NCI-H345 treated with DMSO at 0.1 percent for 48 hours (cell line): ENCODE measurements around the gene PSAP.

Source experiments
- DNase-seq: peaks from one replicate; lab custom pipeline; 2025; ENCODE audit not compliant: unreplicated experiment; lab: John Stamatoyannopoulos, UW

PSAP gene

DNA sequence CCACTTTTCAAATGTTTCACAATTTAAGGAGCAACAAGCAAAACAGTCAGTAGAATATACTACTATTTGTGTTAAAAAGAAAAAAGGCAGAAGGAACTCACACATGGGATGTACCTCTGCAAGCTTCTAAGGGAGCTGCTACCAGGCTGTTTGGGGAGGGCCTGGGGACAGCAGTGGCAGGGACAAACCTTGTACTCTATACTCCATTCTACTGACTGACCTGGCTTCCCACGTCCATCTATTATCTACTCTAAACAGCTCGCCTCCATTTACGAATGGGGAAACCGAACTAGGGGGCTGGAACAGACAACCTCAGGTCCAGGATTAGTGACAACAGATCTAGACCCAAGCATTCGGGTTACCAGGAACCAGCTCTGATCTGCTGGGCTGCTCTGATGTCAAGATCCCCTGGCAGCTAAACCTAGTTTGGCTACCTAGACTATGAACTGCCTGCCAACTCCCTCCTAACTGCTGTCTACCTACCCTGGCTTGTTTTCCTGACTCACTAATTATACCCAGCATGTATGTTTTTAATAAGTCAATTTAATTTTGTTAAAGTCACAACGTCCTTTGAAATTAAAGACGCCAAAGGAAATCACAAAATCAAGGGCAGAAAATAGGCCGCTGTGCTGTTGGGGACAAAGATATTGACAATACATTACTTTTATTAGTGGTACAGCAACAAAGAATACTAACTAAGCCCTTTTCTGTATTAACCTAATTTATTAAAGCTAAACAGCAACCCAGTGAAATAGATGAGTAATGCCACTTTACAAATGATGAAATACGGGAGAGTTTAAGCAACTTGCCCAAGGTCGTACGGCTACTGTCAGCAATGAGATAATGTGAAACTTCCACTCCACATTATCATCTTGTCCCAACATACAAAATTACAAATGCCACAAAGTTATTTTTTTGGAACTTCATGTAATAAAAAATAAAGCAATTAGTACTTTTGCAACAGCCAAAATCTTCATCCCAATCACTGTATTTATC, 5.3 kb downstream of the PSAP start:
- DNase-seq, result no peak

DNA sequence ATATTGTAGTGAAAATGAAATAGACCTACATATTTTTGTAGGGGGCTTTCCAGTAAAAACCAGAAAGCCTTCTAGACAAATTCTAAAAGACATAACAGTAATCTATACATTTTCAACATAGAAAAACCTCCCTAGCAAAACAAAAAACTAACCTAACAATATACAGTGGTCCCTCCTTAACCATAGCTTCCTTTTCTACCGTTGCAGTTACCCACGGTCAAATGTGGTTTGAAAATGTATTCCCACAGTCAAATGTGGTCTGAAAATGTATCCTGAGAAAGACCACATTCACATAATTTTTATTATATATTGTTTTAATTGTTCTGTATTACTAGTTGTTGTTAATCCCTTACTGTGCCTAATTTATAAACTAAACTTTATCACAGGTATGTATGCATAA, 6.4 kb downstream of the PSAP start:
- no peak for DNase-seq

DNA sequence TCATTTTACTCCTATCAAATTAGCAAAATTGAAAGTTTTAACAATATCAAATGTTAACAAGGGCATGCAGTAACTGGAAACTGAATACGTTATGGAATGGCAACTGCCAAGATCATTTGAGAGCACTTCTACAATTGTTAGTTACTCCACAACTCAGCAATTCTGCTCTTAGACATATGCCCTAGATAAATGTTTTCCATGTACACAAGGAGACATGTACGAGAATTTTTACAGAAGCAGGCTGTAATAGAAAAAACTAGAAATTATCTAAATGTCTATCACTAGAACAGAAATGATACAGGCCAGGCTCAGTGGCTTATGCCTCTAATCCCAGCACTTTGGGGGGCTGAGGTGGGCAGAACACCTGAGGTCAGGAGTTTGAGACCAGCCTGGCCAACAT, 7.0 kb downstream of the PSAP start:
- DNase-seq, result no peak

DNA sequence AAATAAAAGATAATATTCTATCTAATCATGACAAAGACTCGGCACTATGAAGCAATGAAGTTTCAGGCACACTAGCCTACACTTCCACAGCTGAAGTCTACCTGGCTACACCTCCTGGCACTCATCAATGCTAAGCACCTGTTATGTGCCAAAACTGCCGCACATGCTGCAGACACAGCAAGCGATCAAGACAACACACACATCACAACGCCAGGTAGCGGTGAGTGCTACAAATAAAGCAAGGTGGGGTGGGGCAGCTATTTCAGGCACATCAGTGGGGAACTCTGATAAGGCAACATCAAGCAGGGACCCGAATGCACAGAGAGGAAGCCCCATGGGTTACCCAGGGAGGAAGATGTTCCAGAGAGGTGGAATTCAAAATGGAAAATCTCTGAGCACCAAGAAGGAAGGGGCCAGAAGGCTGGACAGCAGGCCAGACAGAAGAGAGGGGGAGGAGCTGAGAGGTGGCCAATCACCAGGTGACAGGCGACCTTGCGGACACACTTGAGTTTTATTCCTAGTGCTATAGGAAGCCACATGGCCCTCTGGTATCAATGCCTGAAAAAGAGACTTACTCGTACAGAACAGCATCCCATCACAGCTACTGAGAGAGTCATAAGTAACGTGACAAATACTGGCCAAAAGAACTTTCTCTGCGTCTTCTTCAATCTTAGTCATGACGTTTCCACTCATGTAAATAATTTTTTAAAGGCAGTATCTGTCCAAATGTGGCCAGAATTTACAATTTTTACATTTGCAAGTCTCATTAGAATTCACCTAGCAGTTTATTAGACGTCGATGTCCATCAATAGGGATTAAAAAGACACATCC, 8.0 kb downstream of the PSAP start:
- DNase-seq, result no peak

DNA sequence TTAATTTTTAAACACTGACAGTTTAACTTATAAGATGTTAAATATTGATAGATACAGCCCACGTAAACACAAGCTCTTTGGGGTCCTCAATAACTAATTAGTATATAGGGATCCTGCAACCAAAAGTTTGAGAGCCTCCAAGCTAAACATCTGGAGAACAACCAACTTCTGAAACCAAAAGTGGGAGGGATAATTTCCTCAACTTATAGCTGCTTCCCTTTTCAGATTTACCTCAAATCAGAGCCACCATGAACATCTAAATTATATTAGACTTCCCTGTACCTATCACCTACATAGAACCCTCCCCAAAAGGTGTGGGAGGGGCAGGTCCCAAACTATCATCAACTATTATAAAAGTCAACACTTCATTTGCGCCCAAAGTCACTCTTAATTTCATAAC, 8.6 kb downstream of the PSAP start:
- no peak for DNase-seq

DNA sequence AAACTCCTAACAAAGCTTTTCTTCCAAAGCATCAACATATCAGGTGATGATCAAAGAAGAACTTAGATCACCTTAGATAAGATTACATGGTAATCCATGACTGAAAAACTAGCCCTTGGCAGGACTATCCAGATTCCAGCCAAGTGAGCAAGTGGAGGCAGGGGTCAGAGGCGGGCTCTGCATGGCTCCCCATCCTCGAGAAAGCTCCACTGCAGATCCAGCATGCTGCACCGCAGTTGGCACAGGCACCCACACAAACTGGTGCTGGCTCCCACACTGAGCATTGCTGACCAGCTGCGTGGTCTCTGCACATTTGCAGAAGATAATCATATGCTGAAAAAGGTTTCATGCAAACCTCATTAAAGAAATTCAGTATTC, 10.1 kb downstream of the PSAP start:
- DNase-seq, result no peak

DNA sequence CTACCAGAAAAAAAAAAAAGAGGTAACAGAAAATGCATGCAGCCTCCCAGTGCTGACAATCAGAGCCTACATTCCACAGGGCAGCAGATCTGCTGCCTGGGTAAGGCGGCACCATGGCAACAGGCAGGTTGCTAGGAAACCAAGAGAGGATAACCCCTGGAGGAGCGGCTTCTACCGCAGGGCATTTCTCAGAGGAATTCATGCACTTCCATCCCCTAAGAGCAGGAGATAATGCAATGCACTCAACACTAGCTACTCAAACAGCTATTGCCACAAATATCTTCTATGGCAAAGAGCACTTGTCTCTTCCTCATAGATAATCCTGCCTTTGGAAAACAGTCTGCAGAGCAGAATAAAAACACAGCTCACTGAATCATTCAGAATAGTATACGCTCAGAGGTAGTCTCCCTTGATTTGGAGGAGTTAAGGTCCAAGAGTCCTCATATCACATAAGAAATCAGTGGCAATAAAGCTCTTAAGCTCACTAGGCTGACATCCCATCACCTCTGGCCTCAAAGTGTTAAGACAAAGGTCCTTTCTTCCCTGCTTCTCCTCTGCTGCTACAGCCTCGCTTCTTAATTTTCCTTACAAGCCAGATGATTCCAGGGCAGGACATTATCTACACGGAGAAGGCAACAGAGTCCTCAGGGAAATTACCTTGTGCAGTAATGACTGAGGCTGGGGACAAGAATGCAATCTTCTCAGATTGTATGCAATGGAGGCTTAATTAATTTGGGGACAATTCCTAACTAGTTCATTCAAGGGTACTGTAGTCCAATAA, 10.7 kb downstream of the PSAP start:
- DNase-seq, result peak; percentile 71

DNA sequence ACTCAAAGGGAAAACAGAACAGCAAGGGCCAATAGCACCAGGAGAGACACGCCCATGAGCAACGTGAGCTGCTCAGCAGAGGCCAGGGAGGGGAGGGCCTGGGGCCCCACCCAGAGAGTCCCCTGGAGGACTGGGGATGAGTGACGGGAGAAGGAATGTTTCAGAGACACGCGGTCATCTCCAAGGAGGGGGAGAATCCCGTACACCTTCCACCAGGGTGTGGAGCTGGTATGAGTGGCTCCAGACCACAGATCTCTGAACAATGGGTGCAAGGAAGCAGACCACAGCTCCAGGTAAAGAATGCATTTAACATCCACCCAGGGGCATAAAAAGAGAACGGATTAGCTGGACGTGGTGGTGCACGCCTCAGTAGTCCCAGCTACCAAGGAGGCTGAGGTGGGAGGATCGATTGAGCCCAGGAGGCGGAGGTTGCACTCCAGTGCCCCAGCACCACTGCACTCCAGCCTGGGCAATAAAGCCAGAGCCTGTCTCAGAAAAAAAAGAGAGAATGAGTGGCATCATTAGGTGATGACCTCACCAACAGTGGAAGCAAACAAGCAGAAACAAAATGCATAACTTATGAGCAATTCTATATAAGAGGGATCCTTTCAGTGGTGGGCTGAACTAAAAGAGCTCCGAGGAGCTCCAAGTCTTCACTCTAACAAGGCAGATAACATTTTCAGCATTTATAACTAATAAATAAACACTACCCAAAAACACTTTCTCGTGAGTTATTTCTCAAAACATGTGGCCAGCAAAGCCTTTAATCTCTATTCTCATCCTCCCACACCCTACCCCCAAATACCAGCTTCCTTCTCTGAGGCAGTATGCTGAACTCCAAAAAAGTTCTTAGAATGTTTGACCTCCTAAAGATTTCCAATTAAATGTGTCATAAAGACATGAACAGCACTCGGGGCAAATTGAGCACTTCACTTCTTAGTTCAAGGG, 12.5 kb downstream of the PSAP start:
- DNase-seq, result no peak

DNA sequence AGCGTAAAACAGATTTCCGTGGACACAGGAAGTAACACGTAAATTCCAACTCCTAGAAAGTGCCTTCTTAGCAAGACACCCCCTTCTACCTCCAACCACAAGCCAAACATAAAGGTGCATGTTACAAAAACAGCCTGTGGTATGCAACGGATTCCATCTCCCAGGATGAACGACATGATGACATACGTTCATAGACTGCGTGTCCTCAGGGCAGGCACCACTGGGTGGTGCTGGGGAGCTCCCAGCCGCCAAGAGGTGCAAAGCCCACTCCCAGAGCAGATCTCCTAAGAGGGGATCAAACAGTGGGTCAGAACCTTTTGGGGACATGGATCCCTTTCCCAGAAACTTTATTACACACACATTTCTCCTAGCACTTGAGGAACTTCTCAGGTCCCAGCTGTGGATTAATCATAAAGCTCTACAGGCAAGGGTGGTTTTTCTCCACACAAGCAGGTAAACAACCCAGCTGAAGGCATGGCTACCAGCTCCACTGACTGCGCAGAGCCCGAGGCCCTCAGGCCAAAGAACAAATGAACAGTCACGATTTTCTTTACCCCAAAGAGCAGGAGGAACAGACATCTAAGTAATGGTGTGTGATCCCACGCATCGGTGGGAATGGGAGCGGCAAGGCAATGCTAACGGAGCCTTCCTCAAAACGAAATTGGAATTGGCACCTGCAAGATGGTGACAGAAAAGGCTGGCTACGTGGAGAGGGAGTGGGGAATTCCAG, 13.8 kb downstream of the PSAP start:
- no peak for DNase-seq

DNA sequence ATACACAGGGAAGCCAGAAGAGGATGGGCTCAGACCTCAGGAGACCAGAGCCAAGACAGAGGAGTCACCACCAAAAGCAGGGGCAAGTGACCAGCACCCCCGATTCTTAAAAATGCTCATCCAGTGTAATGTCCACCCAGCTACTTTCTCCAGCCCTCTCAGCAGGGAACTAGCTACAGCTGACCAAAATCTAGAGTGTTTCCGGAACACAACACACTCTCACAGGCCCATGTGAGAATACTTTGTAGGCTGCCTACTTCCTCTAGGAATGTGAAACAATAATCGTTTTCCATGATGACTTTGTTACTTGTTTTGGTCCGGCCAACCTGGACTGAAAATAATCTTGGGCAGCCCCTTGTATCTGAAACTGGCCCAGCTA, 14.5 kb downstream of the PSAP start:
- DNase-seq, result no peak

DNA sequence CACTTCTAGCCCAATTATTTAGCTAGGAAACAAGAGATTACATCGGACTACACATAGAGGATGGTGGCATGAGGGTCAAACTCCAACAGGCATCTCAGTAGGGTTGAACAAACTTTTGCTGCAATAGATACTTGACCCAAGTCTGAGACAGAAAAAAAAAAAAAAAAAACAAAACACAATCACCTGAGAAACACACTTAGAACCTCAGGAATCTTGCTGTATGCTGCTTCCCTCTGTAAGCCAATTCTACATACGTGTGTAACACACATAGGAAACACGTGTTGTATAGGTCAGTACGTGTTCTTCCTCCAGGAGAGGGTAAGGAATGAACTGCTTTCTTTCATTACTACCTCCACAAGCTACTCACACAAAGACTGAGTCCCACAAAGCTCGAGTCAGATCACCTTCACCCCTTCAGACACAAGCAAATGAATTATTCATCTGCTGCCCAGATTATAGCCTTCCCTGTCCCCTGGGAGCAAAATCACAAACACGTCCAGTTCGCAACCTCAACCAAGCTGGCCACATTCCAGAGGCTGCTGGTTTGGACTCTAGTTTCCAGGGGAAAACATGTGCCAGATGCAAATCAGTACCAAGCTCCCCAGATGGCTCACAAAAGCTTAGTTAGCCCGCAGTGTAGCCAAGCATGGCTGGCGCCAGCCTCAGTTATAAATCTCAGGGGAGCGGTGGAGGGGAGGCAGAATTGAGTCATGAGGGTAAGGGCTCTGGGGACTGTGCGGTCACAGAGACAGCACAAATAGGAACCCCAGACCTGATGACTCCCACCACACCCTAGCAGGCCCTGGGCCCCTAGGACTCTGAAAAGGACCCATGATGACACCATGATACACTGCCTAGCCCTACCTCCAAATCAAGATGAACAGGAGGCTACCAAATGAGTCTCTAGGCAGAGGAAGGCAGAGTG, 15.1 kb downstream of the PSAP start:
- DNase-seq, result no peak

DNA sequence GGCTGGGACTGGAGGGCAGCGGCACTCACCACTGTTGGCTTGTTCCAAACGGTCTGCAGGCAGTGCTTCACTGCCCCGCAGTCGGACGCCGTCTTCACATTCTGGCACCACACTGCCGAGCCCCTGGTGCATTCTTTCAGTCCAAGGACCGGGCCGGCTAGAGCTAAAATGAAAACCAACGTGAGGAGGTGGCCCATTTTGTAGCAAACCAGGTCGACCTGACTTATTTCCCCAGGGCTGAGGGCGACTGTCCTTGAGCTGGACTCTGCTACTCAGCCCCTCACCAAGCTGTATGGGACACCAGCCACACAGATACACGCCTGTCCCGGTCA, 16.7 kb downstream of the PSAP start:
- no peak for DNase-seq

DNA sequence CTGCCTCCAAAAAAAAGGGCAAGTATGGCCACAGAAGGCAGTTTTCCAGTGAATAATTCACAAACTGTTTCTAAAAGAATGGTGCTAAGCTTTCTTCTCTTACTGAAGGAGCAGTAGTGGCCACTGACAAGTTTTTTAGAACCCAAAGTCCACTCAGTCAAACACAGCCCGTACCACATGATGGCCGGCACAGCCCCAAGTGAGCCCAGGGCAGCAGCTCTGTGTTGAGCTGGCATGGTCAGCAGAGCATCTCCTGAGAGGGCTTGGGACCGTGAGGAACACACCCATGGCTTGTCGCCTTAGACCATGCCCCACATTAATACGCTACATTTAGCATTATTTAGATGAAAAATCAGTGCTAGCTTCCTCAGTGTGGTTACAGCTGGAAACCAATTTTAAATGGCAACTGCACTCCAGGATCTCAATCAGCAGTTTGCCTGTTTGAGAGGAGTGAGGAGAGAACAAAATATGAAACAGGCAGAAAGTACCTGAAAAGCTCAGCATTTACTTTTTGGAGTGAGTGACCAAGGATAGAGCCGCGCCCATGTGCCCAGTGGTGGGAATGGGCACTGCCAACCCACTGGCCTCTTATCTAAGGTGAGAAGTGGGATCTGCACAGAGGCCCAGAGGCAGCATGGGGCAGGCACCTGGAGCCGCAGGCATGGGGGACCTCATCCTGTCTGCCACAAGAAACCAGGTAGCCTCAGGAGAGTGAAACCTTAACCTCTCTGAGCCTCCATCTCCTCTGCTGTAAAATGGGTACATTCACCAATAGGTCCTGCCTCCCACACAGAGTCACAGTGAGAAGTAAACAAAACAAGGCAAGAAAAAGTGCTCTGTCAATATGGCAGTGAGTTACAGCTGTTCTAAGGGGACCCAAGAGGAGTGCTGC, 17.4 kb downstream of the PSAP start:
- DNase-seq, result no peak

DNA sequence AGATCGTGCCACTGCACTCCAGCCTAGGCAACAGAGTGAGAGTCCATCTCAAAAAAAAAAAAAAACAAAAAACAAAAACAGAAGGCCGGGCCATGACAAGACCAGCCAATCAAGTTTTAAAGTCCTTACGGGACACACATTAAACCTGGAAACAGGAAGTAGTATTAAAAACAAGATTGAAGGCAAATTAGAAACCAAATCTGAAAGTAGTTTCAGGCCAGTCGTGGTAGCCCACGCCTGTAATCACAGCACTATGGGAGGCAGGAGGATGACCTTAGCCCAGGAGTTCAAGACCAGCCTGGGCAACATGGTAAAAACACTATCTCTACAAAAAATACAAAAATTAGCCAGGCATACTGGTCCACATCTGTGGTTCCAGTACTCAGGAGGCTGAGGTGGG, 18.1 kb downstream of the PSAP start:
- DNase-seq, result no peak

DNA sequence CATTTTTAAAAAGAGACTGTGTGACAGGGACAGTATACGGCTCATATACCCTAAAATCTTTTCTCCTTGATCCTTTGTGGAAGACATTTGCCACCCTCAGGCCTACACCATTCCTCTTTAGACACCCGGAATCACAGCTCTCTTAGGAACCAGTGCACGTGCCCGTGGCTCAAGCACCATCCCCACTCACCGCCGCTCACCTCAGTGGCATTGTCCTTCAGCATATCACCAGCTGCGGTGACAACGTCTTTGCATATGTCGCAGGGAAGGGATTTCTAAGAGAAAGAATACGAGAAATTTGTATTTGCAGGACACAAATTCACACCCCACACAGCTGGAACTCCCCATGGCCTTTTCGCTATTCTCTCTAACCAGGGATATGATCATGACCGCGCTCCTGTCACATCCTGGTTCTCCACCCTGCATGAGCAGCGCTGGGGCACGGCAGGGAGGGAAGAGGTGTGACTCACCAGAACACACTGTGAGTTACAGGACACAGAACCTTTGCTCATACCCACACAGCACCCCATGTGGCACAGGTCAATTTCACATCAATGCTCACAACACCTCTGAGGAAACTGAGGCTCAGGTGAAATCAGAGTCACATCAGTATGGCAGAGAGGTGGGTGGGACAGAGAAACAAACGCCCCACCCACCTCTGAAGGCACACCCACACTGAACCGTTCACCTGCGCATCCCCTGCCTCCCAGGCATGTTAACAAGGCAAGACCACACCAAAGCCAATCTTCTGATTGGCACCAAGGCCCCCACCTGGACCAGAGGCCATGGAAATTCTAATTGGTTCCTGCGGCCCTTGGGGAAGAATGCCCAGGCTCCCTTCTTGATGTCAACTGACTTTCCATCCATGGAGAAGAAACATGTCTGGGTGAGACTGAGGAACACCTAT, 19.2 kb downstream of the PSAP start:
- DNase-seq, result no peak

DNA sequence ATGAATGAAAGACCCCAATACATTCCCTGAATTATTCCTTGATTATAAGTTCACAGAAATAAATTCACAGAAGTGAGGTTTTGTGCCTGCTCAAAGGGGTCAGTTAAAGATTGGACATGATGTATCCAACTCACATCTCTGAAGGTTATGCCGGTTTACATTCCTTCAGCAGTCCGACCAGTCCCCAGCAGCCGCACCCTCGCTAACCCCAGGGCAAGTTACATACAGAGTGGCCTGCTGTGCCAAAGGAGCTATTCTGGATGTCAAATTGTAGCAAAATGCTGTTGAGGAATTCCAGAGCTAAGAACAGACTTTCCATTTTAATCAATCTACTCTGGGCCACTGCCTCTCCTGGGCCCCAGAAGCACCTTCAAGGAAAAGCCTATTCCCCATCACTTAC, 20.3 kb downstream of the PSAP start:
- no peak for DNase-seq

DNA sequence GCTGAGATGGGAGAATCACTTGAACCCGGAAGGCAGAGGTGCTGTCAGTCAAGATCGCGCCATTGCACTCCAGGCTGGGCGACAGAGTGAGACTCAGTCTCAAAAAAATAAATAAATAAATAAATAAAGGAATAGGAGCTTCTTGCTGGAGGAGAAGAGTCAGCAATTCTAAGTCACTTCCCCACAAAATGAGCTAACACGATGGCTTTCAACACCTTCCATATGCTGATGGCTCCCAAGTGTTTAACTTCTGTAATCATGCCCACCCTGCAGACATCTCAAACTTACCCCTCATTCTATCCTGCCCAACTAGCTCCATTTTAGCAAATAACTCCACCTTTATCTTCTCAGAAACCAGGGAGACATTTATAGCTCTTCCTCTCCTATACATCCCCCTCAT, 21.2 kb downstream of the PSAP start:
- no peak for DNase-seq
